WTC11 (cell line): Measurements from ENCODE around the gene ASB1. TPM values are rescaled to one million over a fixed set of nuclear protein-coding genes. Genes with fewer than 3 reads are reported as not detected.

Experiments used
- ATAC-seq: fragments of 200-7000 bp; cut with Tn5 transposase; 2 replicates; pipeline ENCODE4 v1.10.0; 2021; ENCODE audit warnings: mild to moderate bottlenecking, moderate library complexity
- CTCF ChIA-PET: fragments of 300-600 bp; sonication (Branson Sonifier 250); formaldehyde crosslinking; loops from one replicate; lab custom pipeline; 2021; ENCODE audit warnings: antibody characterized with exemption; lab: Charles Lee
- POLR2A ChIA-PET: fragments of 350-600 bp; sonication (Branson Sonifier 250); formaldehyde crosslinking; loops from one replicate; lab custom pipeline; 2021; ENCODE audit warnings: antibody characterized with exemption; lab: Charles Lee
- DNase-seq: peaks from one replicate; pipeline ENCODE4 v3.0.0; 2021; ENCODE audit warnings: low spot score
- H3K27ac Mint-ChIP-seq: 2 replicates; pipeline ENCODE4 v1.8.0; 2021; ENCODE audit warnings: mixed read lengths
- H3K27me3 Mint-ChIP-seq: 2 replicates; pipeline ENCODE4 v1.8.0; 2021; ENCODE audit warnings: low read depth, mild to moderate bottlenecking, moderate library complexity, mixed read lengths
- H3K36me3 Mint-ChIP-seq: 2 replicates; pipeline ENCODE4 v1.8.0; 2021; ENCODE audit warnings: mixed read lengths
- H3K4me1 Mint-ChIP-seq: 2 replicates; pipeline ENCODE4 v1.8.0; 2022; ENCODE audit warnings: mixed read lengths
- H3K4me3 Mint-ChIP-seq: 2 replicates; pipeline ENCODE4 v1.8.0; 2021; ENCODE audit warnings: mild to moderate bottlenecking, moderate library complexity, mixed read lengths
- H3K9me3 Mint-ChIP-seq: 2 replicates; pipeline ENCODE4 v1.8.0; 2021; ENCODE audit warnings: mixed read lengths
- ATF3 ChIP-seq: sonication (generic); formaldehyde crosslinking; conservative IDR thresholded peaks from 2 replicates; pipeline ENCODE4 v1.8.1; 2022; ENCODE audit warnings: mild to moderate bottlenecking, missing genetic modification reagents
- CREM ChIP-seq: sonication (generic); formaldehyde crosslinking; IDR thresholded peaks from 2 replicates; pipeline ENCODE4 v1.8.1; 2022; ENCODE audit warnings: mild to moderate bottlenecking, missing genetic modification reagents, moderate library complexity
- ERG ChIP-seq: fragments of 250-450 bp; sonication (Bioruptor Pico); IDR thresholded peaks from 2 replicates; pipeline ENCODE4 v1.8.0; 2021; ENCODE audit warnings: mild to moderate bottlenecking
- FOXP1 ChIP-seq: sonication (generic); formaldehyde crosslinking; IDR thresholded peaks from 2 replicates; pipeline ENCODE4 v1.8.0; 2022; ENCODE audit warnings: missing genetic modification reagents, mild to moderate bottlenecking, moderate library complexity, borderline replicate concordance
- HMGXB4 ChIP-seq: sonication (generic); formaldehyde crosslinking; IDR thresholded peaks from 2 replicates; pipeline ENCODE4 v1.8.1; 2023; ENCODE audit warnings: mild to moderate bottlenecking, moderate library complexity, missing genetic modification reagents
- JAZF1 ChIP-seq: fragments of 250-450 bp; sonication (Bioruptor Pico); IDR thresholded peaks from 2 replicates; pipeline ENCODE4 v1.9.0; 2021; ENCODE audit warnings: moderate library complexity, mild to moderate bottlenecking, inconsistent platforms
- SMAD3 ChIP-seq: sonication (generic); formaldehyde crosslinking; IDR thresholded peaks from 2 replicates; pipeline ENCODE4 v1.8.0; 2022; ENCODE audit warnings: missing genetic modification reagents, mild to moderate bottlenecking, borderline replicate concordance
- TCF7 ChIP-seq: sonication (generic); formaldehyde crosslinking; IDR thresholded peaks from 2 replicates; pipeline ENCODE4 v1.8.0; 2022; ENCODE audit warnings: mild to moderate bottlenecking, low read depth, missing genetic modification reagents, moderate library complexity
- ZNF121 ChIP-seq: sonication (generic); formaldehyde crosslinking; IDR thresholded peaks from 2 replicates; pipeline ENCODE4 v1.8.0; 2023; ENCODE audit warnings: missing genetic modification reagents
- ZNF219 ChIP-seq: sonication (generic); formaldehyde crosslinking; IDR thresholded peaks from 2 replicates; pipeline ENCODE4 v1.8.0; 2023; ENCODE audit warnings: missing genetic modification reagents, mild to moderate bottlenecking, borderline replicate concordance
- ZNF317 ChIP-seq: sonication (generic); formaldehyde crosslinking; IDR thresholded peaks from 2 replicates; pipeline ENCODE4 v1.8.1; 2023; ENCODE audit warnings: low read depth, mild to moderate bottlenecking, moderate library complexity, missing genetic modification reagents, borderline replicate concordance
- ZNF423 ChIP-seq: fragments of 250-450 bp; sonication (Bioruptor Pico); IDR thresholded peaks from 2 replicates; pipeline ENCODE4 v2.1.2; 2022; ENCODE audit warnings: mild to moderate bottlenecking, moderate library complexity
- ZNF425 ChIP-seq: fragments of 250-450 bp; sonication (Bioruptor Pico); conservative IDR thresholded peaks from 2 replicates; pipeline ENCODE4 v1.9.0; 2021; ENCODE audit warnings: mild to moderate bottlenecking
- ZSCAN18 ChIP-seq: fragments of 250-450 bp; sonication (Bioruptor Pico); IDR thresholded peaks from 2 replicates; pipeline ENCODE4 v2.1.2; 2022; ENCODE audit warnings: mild to moderate bottlenecking, moderate library complexity
- total RNA-seq: library from RNA; stranded (reverse); gene quantifications from 3 replicates; pipeline ENCODE4 v1.2.3, GENCODE V29; 2021
- TF ChIP-seq, protein P1 (sequence below): sonication (generic); formaldehyde crosslinking; IDR thresholded peaks from 2 replicates; pipeline ENCODE4 v1.8.0; 2023; ENCODE audit warnings: mild to moderate bottlenecking, missing genetic modification reagents
- TF ChIP-seq, protein P2 (sequence below): fragments of 250-450 bp; sonication (Bioruptor Pico); IDR thresholded peaks from 2 replicates; pipeline ENCODE4 v1.9.0; 2021; ENCODE audit warnings: mild to moderate bottlenecking
- TF ChIP-seq, protein P3 (sequence below): sonication (generic); formaldehyde crosslinking; conservative IDR thresholded peaks from 2 replicates; pipeline ENCODE4 v1.8.1; 2023; ENCODE audit warnings: mild to moderate bottlenecking, low read depth, missing genetic modification reagents, moderate library complexity
- TF ChIP-seq, protein P4 (sequence below): fragments of 250-450 bp; sonication (Bioruptor Pico); IDR thresholded peaks from 2 replicates; pipeline ENCODE4 v1.9.0; 2021; ENCODE audit warnings: mild to moderate bottlenecking

ASB1 gene
- total RNA-seq, 1 experiment from 2014 or later: 43.9 TPM

DNA sequence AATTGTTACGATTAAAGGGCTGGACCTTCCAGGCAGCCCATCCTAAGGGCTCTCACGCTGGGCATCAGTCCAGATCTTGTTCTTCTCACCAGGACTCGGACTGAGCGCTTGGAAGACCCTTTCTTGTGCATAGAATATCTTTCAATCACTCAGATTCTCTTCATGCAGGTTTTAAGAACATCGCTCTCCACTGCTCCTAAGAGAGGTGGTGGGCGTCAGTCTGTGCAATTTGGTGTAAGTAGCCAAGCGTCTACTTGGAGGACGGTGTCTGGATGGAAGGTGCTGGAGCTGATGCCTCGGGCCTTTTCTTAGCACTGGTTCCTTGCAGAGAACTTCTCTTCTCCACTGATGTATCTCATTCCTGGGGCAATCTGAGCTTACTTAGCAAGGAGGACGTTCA lies 68.7 kb downstream of the ASB1 start:
- ChIA-PET CTCF (no interaction called here), POLR2A (no interaction called here)
- Mint-ChIP-seq H3K4me1 (no peaks in the 10 kb centered on the region), H3K27me3 (no peaks in the 10 kb centered on the region; the same call in 1 of the 2 replicates), H3K4me3 (no peak overlapping the region), H3K27ac (no peak overlapping the region), H3K36me3 (no peaks in the 10 kb centered on the region), H3K9me3 (no peaks in the 10 kb centered on the region)
- ATAC-seq (no peak), DNase-seq (no peak)
- TF ChIP-seq TCF7 (CRISPR knock-in tag) (no peak), ZSCAN18 (CRISPR knock-in tag) (no peak), CREM (CRISPR knock-in tag) (no peak), ZNF423 (CRISPR knock-in tag) (no peak), ZNF425 (CRISPR knock-in tag) (no peak), ZNF317 (CRISPR knock-in tag) (no peak), HMGXB4 (CRISPR knock-in tag) (no peak), ATF3 (CRISPR knock-in tag) (no peak), SMAD3 (no peak), ZNF219 (CRISPR knock-in tag) (no peak), JAZF1 (CRISPR knock-in tag) (no peak), ZNF121 (no peak), FOXP1 (CRISPR knock-in tag) (no peak), ERG (no peak)
- TF ChIP-seq, protein P1, sequence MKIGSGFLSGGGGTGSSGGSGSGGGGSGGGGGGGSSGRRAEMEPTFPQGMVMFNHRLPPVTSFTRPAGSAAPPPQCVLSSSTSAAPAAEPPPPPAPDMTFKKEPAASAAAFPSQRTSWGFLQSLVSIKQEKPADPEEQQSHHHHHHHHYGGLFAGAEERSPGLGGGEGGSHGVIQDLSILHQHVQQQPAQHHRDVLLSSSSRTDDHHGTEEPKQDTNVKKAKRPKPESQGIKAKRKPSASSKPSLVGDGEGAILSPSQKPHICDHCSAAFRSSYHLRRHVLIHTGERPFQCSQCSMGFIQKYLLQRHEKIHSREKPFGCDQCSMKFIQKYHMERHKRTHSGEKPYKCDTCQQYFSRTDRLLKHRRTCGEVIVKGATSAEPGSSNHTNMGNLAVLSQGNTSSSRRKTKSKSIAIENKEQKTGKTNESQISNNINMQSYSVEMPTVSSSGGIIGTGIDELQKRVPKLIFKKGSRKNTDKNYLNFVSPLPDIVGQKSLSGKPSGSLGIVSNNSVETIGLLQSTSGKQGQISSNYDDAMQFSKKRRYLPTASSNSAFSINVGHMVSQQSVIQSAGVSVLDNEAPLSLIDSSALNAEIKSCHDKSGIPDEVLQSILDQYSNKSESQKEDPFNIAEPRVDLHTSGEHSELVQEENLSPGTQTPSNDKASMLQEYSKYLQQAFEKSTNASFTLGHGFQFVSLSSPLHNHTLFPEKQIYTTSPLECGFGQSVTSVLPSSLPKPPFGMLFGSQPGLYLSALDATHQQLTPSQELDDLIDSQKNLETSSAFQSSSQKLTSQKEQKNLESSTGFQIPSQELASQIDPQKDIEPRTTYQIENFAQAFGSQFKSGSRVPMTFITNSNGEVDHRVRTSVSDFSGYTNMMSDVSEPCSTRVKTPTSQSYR (CRISPR knock-in tag): no peak
- TF ChIP-seq, protein P2, sequence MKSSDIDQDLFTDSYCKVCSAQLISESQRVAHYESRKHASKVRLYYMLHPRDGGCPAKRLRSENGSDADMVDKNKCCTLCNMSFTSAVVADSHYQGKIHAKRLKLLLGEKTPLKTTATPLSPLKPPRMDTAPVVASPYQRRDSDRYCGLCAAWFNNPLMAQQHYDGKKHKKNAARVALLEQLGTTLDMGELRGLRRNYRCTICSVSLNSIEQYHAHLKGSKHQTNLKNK (CRISPR knock-in tag): no peak
- TF ChIP-seq, protein P3, sequence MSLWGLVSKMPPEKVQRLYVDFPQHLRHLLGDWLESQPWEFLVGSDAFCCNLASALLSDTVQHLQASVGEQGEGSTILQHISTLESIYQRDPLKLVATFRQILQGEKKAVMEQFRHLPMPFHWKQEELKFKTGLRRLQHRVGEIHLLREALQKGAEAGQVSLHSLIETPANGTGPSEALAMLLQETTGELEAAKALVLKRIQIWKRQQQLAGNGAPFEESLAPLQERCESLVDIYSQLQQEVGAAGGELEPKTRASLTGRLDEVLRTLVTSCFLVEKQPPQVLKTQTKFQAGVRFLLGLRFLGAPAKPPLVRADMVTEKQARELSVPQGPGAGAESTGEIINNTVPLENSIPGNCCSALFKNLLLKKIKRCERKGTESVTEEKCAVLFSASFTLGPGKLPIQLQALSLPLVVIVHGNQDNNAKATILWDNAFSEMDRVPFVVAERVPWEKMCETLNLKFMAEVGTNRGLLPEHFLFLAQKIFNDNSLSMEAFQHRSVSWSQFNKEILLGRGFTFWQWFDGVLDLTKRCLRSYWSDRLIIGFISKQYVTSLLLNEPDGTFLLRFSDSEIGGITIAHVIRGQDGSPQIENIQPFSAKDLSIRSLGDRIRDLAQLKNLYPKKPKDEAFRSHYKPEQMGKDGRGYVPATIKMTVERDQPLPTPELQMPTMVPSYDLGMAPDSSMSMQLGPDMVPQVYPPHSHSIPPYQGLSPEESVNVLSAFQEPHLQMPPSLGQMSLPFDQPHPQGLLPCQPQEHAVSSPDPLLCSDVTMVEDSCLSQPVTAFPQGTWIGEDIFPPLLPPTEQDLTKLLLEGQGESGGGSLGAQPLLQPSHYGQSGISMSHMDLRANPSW (CRISPR knock-in tag): no peak
- TF ChIP-seq, protein P4, sequence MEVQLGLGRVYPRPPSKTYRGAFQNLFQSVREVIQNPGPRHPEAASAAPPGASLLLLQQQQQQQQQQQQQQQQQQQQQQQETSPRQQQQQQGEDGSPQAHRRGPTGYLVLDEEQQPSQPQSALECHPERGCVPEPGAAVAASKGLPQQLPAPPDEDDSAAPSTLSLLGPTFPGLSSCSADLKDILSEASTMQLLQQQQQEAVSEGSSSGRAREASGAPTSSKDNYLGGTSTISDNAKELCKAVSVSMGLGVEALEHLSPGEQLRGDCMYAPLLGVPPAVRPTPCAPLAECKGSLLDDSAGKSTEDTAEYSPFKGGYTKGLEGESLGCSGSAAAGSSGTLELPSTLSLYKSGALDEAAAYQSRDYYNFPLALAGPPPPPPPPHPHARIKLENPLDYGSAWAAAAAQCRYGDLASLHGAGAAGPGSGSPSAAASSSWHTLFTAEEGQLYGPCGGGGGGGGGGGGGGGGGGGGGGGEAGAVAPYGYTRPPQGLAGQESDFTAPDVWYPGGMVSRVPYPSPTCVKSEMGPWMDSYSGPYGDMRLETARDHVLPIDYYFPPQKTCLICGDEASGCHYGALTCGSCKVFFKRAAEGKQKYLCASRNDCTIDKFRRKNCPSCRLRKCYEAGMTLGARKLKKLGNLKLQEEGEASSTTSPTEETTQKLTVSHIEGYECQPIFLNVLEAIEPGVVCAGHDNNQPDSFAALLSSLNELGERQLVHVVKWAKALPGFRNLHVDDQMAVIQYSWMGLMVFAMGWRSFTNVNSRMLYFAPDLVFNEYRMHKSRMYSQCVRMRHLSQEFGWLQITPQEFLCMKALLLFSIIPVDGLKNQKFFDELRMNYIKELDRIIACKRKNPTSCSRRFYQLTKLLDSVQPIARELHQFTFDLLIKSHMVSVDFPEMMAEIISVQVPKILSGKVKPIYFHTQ: no peak
